GM12892 (cell line): ENCODE measurements around the gene PRKCH.

Experiments used
- DNase-seq: peaks from one replicate; pipeline ENCODE4 v3.0.0; 2011; ENCODE audit not compliant: insufficient read length
- FAIRE-seq: peaks from 2 replicates; lab custom pipeline; 2011; peaks lifted over from hg19 to GRCh38; lab: Jason Lieb, UNC
- POLR2A ChIP-seq: IDR thresholded peaks from 2 replicates; pipeline ENCODE4 v1.6.1; 2011; ENCODE audit warnings: low read depth, low read length, control low read depth
- POLR2AphosphoS5 ChIP-seq: IDR thresholded peaks from 2 replicates; pipeline ENCODE4 v1.6.1; 2011; ENCODE audit warnings: low read depth, low read length, control low read depth
- TAF1 ChIP-seq: IDR thresholded peaks from 2 replicates; pipeline ENCODE4 v1.6.1; 2011; ENCODE audit warnings: low read depth, mild to moderate bottlenecking, control low read depth, low read length, borderline replicate concordance

Gene PRKCH

GRCh38 chr14:61421212-61421923 is 100.0 kb downstream of the PRKCH start:
- DNase-seq = no peak
- TF ChIP-seq POLR2AphosphoS5 (no peak), POLR2A (no peak), TAF1 (no peak)
- FAIRE-seq = no peak

GRCh38 chr14:61426048-61426447 is 104.7 kb downstream of the PRKCH start:
- DNase-seq = no peak
- TF ChIP-seq POLR2AphosphoS5 = no peak
- no peak for TF ChIP-seq POLR2A
- no peak for TF ChIP-seq TAF1
- FAIRE-seq = no peak

- DNase-seq = no peak
- TF ChIP-seq POLR2AphosphoS5 (no peak), POLR2A (no peak), TAF1 (no peak)
- FAIRE-seq = no peak
Measured at GRCh38 chr14:61428261-61428660, 106.9 kb downstream of the PRKCH start.

- TF ChIP-seq TAF1 (no peak), POLR2A (no peak), POLR2AphosphoS5 (no peak)
- no peak for DNase-seq
- no peak for FAIRE-seq
Measured at GRCh38 chr14:61429316-61429715, 107.9 kb downstream of the PRKCH start.

- DNase-seq = no peak
- FAIRE-seq = no peak
Measured at GRCh38 chr14:61430066-61430757, 108.8 kb downstream of the PRKCH start.

GRCh38 chr14:61433169-61433568 is 111.8 kb downstream of the PRKCH start:
- TF ChIP-seq TAF1 (no peak), POLR2A (no peak), POLR2AphosphoS5 (no peak)
- DNase-seq = no peak
- FAIRE-seq = no peak

More at GRCh38 chr14:61430066-61430757, 108.8 kb downstream of the PRKCH start:
- TF ChIP-seq TAF1 (no peak), POLR2AphosphoS5 (no peak), POLR2A (no peak)

- DNase-seq = no peak
- FAIRE-seq = no peak
- TF ChIP-seq TAF1 (no peak), POLR2AphosphoS5 (no peak), POLR2A (no peak)
Measured at GRCh38 chr14:61433828-61434227, 112.4 kb downstream of the PRKCH start.

GRCh38 chr14:61434311-61434710 is 112.9 kb downstream of the PRKCH start:
- TF ChIP-seq POLR2AphosphoS5 (no peak), TAF1 (no peak), POLR2A (no peak)
- FAIRE-seq (no peak), DNase-seq (no peak)

- FAIRE-seq = no peak
- TF ChIP-seq POLR2AphosphoS5 (no peak), POLR2A (no peak), TAF1 (no peak)
- no peak for DNase-seq
Measured at GRCh38 chr14:61435563-61436337, 114.4 kb downstream of the PRKCH start.

- no peak for DNase-seq
- no peak for FAIRE-seq
- TF ChIP-seq POLR2AphosphoS5 = no peak
- no peak for TF ChIP-seq TAF1
- TF ChIP-seq POLR2A = no peak
Measured at GRCh38 chr14:61437381-61437780, 116.0 kb downstream of the PRKCH start.

- TF ChIP-seq POLR2A (no peak), POLR2AphosphoS5 (no peak), TAF1 (no peak)
- DNase-seq (no peak), FAIRE-seq (no peak)
Measured at GRCh38 chr14:61438036-61438435, 116.7 kb downstream of the PRKCH start.
